GM19023 (cell line): ENCODE measurements around the gene MYLK4.

Experiments used
- ATAC-seq: cut with Tn5 transposase; IDR thresholded peaks from one replicate; pipeline ENCODE4 v1.9.1; 2021; ENCODE audit warnings: mild to moderate bottlenecking, moderate library complexity; ENCODE audit not compliant: unreplicated experiment

Gene MYLK4

GRCh38 chr6:2758980-2759379, 8.3 kb upstream of the MYLK4 start:
- no peak for ATAC-seq

GRCh38 chr6:2756687-2757224, 6.0 kb upstream of the MYLK4 start:
- no peak for ATAC-seq

GRCh38 chr6:2756241-2756640, 5.5 kb upstream of the MYLK4 start:
- no peak for ATAC-seq

- no peak for ATAC-seq
Observed at GRCh38 chr6:2755456-2755855, 4.7 kb upstream of the MYLK4 start.

GRCh38 chr6:2754911-2755310, 4.2 kb upstream of the MYLK4 start:
- ATAC-seq = no peak

GRCh38 chr6:2754393-2754792, 3.7 kb upstream of the MYLK4 start:
- ATAC-seq = no peak

GRCh38 chr6:2753743-2754142, 3.0 kb upstream of the MYLK4 start:
- no peak for ATAC-seq

GRCh38 chr6:2753110-2753489, 2.4 kb upstream of the MYLK4 start:
- no peak for ATAC-seq

- no peak for ATAC-seq
Observed at GRCh38 chr6:2752477-2753109, 1.9 kb upstream of the MYLK4 start.

GRCh38 chr6:2751871-2752270, 1.1 kb upstream of the MYLK4 start:
- ATAC-seq = no peak

GRCh38 chr6:2749969-2750600, 637 bp downstream of the MYLK4 start:
- ATAC-seq = no peak

GRCh38 chr6:2748183-2748582, 2.5 kb downstream of the MYLK4 start:
- ATAC-seq = no peak

- ATAC-seq = no peak
Observed at GRCh38 chr6:2746557-2747061, 4.1 kb downstream of the MYLK4 start.

- ATAC-seq = no peak
Observed at GRCh38 chr6:2745246-2745645, 5.5 kb downstream of the MYLK4 start.

- no peak for ATAC-seq
Observed at GRCh38 chr6:2744778-2745177, 5.9 kb downstream of the MYLK4 start.

GRCh38 chr6:2744209-2744771, 6.4 kb downstream of the MYLK4 start:
- ATAC-seq = no peak

- no peak for ATAC-seq
Observed at GRCh38 chr6:2743280-2744208, 7.2 kb downstream of the MYLK4 start.

GRCh38 chr6:2741756-2742155, 9.0 kb downstream of the MYLK4 start:
- ATAC-seq = no peak

- ATAC-seq = no peak
Observed at GRCh38 chr6:2740581-2740980, 10.1 kb downstream of the MYLK4 start.

GRCh38 chr6:2739335-2739734, 11.4 kb downstream of the MYLK4 start:
- no peak for ATAC-seq

- ATAC-seq = no peak
Observed at GRCh38 chr6:2738373-2738979, 12.2 kb downstream of the MYLK4 start.
